SK-N-SH treated with all-trans-retinoic acid at 6 μM for 48 hours (cell line): ENCODE results near the gene FGF14.
A peak's percentile ranks its signal among the peaks of the same experiment; 100 is the strongest.

Experiments used
- ATAC-seq: fragments of 200-7000 bp; cut with Tn5 transposase; 3 replicates; pipeline ENCODE4 v1.9.1; 2020; ENCODE audit warnings: mild to moderate bottlenecking, moderate library complexity
- ARNTL ChIP-seq: fragments of 450-650 bp; formaldehyde crosslinking; IDR thresholded peaks from 2 replicates; pipeline ENCODE4 v1.5.0; 2020; ENCODE audit warnings: low read depth, mild to moderate bottlenecking, moderate library complexity, borderline replicate concordance
- CSDC2 ChIP-seq: fragments of 250-450 bp; sonication (Bioruptor Pico); IDR thresholded peaks from 2 replicates; pipeline ENCODE4 v1.5.0; 2020; ENCODE audit warnings: mild to moderate bottlenecking, moderate library complexity
- ISL1 ChIP-seq: fragments of 250-450 bp; sonication (Bioruptor Pico); IDR thresholded peaks from 2 replicates; pipeline ENCODE4 v2.1.2; 2022; ENCODE audit warnings: mild to moderate bottlenecking, moderate library complexity
- PPARA ChIP-seq: fragments of 250-450 bp; sonication (Bioruptor Pico); IDR thresholded peaks from 2 replicates; pipeline ENCODE4 v1.5.0; 2020; ENCODE audit warnings: mild to moderate bottlenecking, borderline replicate concordance
- SNAI2 ChIP-seq: fragments of 250-450 bp; sonication (Bioruptor Pico); IDR thresholded peaks from 2 replicates; pipeline ENCODE4 v1.5.0; 2020; ENCODE audit warnings: mild to moderate bottlenecking, moderate library complexity
- TOX ChIP-seq: fragments of 250-450 bp; sonication (Bioruptor Pico); IDR thresholded peaks from 2 replicates; pipeline ENCODE4 v1.8.0; 2021; ENCODE audit warnings: mild to moderate bottlenecking, moderate library complexity, borderline replicate concordance
- ZC3H10 ChIP-seq: fragments of 250-450 bp; sonication (Bioruptor Pico); IDR thresholded peaks from 2 replicates; pipeline ENCODE4 v1.5.1; 2021; ENCODE audit warnings: mild to moderate bottlenecking, moderate library complexity
- ZFP3 ChIP-seq: fragments of 250-450 bp; sonication (Bioruptor Pico); IDR thresholded peaks from 2 replicates; pipeline ENCODE4 v1.5.0; 2020; ENCODE audit warnings: mild to moderate bottlenecking, moderate library complexity
- ZFP30 ChIP-seq: fragments of 450-650 bp; formaldehyde crosslinking; IDR thresholded peaks from 2 replicates; pipeline ENCODE4 v1.5.0; 2022; ENCODE audit warnings: mild to moderate bottlenecking, moderate library complexity
- ZNF8 ChIP-seq: fragments of 450-650 bp; formaldehyde crosslinking; IDR thresholded peaks from 2 replicates; pipeline ENCODE4 v1.5.0; 2020; ENCODE audit warnings: mild to moderate bottlenecking, moderate library complexity
- TF ChIP-seq, protein P1 (sequence below): fragments of 250-450 bp; sonication (Bioruptor Pico); IDR thresholded peaks from 2 replicates; pipeline ENCODE4 v1.5.1; 2020; ENCODE audit warnings: low read depth, mild to moderate bottlenecking, moderate library complexity
- TF ChIP-seq, protein P2 (sequence below): fragments of 250-450 bp; sonication (Bioruptor Pico); IDR thresholded peaks from 2 replicates; pipeline ENCODE4 v1.8.0; 2021; ENCODE audit warnings: low read depth, mild to moderate bottlenecking, moderate library complexity, borderline replicate concordance
- TF ChIP-seq, protein P3 (sequence below): fragments of 250-450 bp; sonication (Bioruptor Pico); IDR thresholded peaks from 2 replicates; pipeline ENCODE4 v1.8.0; 2020; ENCODE audit warnings: mild to moderate bottlenecking, moderate library complexity, borderline replicate concordance
- TF ChIP-seq, protein P4 (sequence below): fragments of 250-450 bp; sonication (Bioruptor Pico); IDR thresholded peaks from 2 replicates; pipeline ENCODE4 v1.5.0; 2020; ENCODE audit warnings: mild to moderate bottlenecking, moderate library complexity

FGF14 gene

DNA sequence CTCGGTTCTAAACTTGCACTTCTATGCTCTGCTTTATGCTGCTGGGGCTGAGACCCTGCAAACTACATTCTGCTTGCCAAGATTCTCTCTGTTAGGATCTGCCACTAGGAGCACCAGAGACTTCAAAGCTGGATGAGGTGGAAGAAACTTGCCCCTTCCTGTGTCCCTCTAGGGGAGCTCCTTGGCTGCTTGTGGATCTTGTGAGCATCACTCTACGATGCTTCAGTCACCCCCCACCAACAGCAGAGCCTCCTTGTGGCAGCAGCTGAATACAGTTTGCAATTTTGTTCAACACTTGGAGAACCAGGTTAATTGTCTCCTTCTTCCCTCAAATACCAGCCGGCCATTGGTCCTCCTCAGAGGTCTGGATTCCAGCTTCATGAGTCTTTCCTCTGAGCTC, 310.6 kb downstream of the FGF14 start:
- peak; percentile 61 for ATAC-seq
- TF ChIP-seq ARNTL (CRISPR knock-in tag) (no peak), ZNF8 (CRISPR knock-in tag) (no peak), CSDC2 (CRISPR knock-in tag) (no peak)

DNA sequence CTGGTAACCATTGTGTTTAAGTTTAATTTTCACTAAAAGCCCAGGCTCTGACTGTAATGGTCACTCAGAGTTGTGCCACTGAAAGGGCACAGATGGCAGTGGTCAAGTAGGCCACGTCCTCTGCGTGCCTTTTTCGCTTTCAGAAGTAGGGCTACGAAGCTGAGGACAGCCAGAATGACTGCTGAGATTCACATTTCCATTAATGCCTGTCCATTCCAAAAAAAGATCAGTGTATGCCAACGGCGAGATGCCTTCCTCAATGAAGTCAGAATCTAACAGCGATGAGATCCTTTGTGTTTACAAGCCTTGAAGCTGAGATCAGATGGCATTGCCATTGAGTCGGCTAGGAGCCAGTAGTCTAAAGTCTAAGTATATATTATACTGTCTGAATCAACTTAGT, 311.3 kb downstream of the FGF14 start:
- TF ChIP-seq, protein P1, sequence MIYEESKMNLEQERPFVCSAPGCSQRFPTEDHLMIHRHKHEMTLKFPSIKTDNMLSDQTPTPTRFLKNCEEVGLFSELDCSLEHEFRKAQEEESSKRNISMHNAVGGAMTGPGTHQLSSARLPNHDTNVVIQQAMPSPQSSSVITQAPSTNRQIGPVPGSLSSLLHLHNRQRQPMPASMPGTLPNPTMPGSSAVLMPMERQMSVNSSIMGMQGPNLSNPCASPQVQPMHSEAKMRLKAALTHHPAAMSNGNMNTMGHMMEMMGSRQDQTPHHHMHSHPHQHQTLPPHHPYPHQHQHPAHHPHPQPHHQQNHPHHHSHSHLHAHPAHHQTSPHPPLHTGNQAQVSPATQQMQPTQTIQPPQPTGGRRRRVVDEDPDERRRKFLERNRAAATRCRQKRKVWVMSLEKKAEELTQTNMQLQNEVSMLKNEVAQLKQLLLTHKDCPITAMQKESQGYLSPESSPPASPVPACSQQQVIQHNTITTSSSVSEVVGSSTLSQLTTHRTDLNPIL, result no peak
- TF ChIP-seq, protein P2, sequence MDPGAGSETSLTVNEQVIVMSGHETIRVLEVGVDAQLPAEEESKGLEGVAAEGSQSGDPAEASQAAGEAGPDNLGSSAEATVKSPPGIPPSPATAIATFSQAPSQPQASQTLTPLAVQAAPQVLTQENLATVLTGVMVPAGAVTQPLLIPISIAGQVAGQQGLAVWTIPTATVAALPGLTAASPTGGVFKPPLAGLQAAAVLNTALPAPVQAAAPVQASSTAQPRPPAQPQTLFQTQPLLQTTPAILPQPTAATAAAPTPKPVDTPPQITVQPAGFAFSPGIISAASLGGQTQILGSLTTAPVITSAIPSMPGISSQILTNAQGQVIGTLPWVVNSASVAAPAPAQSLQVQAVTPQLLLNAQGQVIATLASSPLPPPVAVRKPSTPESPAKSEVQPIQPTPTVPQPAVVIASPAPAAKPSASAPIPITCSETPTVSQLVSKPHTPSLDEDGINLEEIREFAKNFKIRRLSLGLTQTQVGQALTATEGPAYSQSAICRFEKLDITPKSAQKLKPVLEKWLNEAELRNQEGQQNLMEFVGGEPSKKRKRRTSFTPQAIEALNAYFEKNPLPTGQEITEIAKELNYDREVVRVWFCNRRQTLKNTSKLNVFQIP (CRISPR knock-in tag), result no peak
- no peak for TF ChIP-seq ZFP30 (CRISPR knock-in tag)
- TF ChIP-seq, protein P3, sequence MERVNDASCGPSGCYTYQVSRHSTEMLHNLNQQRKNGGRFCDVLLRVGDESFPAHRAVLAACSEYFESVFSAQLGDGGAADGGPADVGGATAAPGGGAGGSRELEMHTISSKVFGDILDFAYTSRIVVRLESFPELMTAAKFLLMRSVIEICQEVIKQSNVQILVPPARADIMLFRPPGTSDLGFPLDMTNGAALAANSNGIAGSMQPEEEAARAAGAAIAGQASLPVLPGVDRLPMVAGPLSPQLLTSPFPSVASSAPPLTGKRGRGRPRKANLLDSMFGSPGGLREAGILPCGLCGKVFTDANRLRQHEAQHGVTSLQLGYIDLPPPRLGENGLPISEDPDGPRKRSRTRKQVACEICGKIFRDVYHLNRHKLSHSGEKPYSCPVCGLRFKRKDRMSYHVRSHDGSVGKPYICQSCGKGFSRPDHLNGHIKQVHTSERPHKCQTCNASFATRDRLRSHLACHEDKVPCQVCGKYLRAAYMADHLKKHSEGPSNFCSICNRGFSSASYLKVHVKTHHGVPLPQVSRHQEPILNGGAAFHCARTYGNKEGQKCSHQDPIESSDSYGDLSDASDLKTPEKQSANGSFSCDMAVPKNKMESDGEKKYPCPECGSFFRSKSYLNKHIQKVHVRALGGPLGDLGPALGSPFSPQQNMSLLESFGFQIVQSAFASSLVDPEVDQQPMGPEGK (CRISPR knock-in tag), result no peak
- no peak for TF ChIP-seq PPARA
- no peak for TF ChIP-seq ZFP3 (CRISPR knock-in tag)
- no peak for TF ChIP-seq SNAI2 (CRISPR knock-in tag)
- no peak for TF ChIP-seq ZC3H10 (CRISPR knock-in tag)
- no peak for ATAC-seq

DNA sequence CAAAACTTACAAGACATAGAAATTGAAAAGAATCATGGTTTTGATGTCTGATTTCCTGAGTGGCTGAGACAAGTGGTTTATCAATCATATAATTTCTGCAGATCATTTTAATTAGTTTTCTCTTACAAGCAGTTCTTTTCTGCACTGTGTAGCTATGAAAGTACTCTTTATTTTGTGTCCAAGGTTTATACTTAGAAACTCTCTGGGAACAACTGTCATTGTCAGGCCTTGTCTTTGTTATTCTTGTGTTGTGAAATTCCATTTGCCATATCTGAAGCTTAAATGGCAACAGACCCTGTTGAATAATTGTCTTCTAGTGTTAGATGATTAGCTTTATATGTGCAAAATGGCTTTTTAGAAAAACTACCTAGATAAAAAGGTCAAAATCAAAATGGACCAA, 312.1 kb downstream of the FGF14 start:
- TF ChIP-seq PPARA, result no peak
- TF ChIP-seq ZFP3 (CRISPR knock-in tag), result no peak
- TF ChIP-seq, protein P4, sequence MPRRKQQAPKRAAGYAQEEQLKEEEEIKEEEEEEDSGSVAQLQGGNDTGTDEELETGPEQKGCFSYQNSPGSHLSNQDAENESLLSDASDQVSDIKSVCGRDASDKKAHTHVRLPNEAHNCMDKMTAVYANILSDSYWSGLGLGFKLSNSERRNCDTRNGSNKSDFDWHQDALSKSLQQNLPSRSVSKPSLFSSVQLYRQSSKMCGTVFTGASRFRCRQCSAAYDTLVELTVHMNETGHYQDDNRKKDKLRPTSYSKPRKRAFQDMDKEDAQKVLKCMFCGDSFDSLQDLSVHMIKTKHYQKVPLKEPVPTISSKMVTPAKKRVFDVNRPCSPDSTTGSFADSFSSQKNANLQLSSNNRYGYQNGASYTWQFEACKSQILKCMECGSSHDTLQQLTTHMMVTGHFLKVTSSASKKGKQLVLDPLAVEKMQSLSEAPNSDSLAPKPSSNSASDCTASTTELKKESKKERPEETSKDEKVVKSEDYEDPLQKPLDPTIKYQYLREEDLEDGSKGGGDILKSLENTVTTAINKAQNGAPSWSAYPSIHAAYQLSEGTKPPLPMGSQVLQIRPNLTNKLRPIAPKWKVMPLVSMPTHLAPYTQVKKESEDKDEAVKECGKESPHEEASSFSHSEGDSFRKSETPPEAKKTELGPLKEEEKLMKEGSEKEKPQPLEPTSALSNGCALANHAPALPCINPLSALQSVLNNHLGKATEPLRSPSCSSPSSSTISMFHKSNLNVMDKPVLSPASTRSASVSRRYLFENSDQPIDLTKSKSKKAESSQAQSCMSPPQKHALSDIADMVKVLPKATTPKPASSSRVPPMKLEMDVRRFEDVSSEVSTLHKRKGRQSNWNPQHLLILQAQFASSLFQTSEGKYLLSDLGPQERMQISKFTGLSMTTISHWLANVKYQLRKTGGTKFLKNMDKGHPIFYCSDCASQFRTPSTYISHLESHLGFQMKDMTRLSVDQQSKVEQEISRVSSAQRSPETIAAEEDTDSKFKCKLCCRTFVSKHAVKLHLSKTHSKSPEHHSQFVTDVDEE (CRISPR knock-in tag), result no peak
- TF ChIP-seq, all 23 proteins: peak for 0
- ATAC-seq, result no peak

DNA sequence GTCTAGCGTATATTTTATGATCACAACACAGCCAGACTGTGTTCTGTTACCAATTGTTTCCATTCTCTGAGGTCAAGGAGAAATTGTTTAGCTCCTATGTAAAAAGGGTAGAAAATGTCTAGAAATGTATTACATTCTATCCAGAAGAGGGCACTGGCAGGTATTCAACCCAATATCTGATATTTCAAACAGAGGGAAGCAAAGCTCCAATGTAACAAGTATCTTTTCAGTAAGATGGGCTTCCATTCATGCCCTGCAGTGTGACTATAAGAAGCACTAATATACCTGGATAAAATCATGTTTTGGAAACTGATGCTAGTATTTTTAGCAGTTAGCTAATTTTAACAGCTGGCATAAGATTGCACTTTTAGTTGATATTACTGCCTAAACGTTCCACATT, 312.7 kb downstream of the FGF14 start:
- ATAC-seq, result peak; percentile 59; the same call in 2 of the 3 replicates
- TF ChIP-seq, protein P4 (CRISPR knock-in tag), result no peak
- TF ChIP-seq TOX (CRISPR knock-in tag) (no peak), ZFP3 (CRISPR knock-in tag) (no peak), SNAI2 (CRISPR knock-in tag) (no peak), ISL1 (CRISPR knock-in tag) (no peak), PPARA (no peak), ARNTL (CRISPR knock-in tag) (no peak), ZFP30 (CRISPR knock-in tag) (no peak)
- TF ChIP-seq, protein P1, result no peak
